Astrocyte (in vitro differentiated cells and primary cell): ENCODE data around the gene SYCE3.

Source experiments
- CTCF ChIP-seq: IDR thresholded peaks from 2 replicates; pipeline ENCODE4 v1.5.1; 2011; ENCODE audit warnings: low read depth, mild to moderate bottlenecking, inconsistent platforms, low read length, moderate library complexity; ENCODE audit not compliant: insufficient read depth
- EZH2 ChIP-seq: IDR thresholded peaks from 2 replicates; pipeline ENCODE4 v1.6.1; 2012; ENCODE audit warnings: mild to moderate bottlenecking, low read length, inconsistent platforms; ENCODE audit not compliant: insufficient read depth

- TF ChIP-seq CTCF (no peak), EZH2 (no peak)
These were observed 14.9 kb upstream of the SYCE3 start for GRCh38 chr22:50577697-50577986.
